Panc1 (cell line): Measurements from ENCODE around the gene IRX6.

ENCODE experiments used
- CTCF ChIP-seq: fragments of 450-650 bp; IDR thresholded peaks from 2 replicates; pipeline ENCODE4 v1.5.1; 2017; ENCODE audit warnings: mild to moderate bottlenecking
- TCF7L2 ChIP-seq: IDR thresholded peaks from 2 replicates; pipeline ENCODE4 v1.6.1; 2011; ENCODE audit warnings: mild to moderate bottlenecking, low read depth, low read length, inconsistent platforms

- no peak for TF ChIP-seq CTCF
- no peak for TF ChIP-seq TCF7L2
These were observed 479 bp downstream of the IRX6 start for GRCh38 chr16:55324285-55325079.
